Endothelial cell of umbilical vein (primary cell): ENCODE results near the gene CELF3. TPM values are rescaled to one million over a fixed set of nuclear protein-coding genes. Genes with fewer than 3 reads are reported as not detected.

ENCODE experiments used
- BruUV-seq: library from RNA; stranded (reverse); fragments of 400-500 nt; replicated peaks from 2 replicates; lab custom pipeline; 2021; lab: Mats Ljungman, UMichigan
- CTCF ChIA-PET: fragments of 300-600, 350-600 bp; sonication (Branson Sonifier 250); formaldehyde crosslinking; loops from one replicate; lab custom pipeline; 2021; ENCODE audit warnings: antibody characterized with exemption, inconsistent platforms; lab: Charles Lee
- POLR2A ChIA-PET: fragments of 300-600, 350-600 bp; sonication (Branson Sonifier 250); formaldehyde crosslinking; loops from one replicate; lab custom pipeline; 2021; ENCODE audit warnings: antibody characterized with exemption, inconsistent platforms; lab: Charles Lee
- DNase-seq: peaks from one replicate; pipeline ENCODE4 v3.0.0-alpha.2; 2011; ENCODE audit warnings: low read depth, low spot score
- FAIRE-seq: peaks from 2 replicates; lab custom pipeline; 2011; peaks lifted over from hg19 to GRCh38; lab: Jason Lieb, UNC
- H2AFZ ChIP-seq: 2 replicates; pipeline ENCODE4 v1.6.0; 2012; ENCODE audit warnings: low read depth, low read length, control low read depth, inconsistent platforms
- H3K27ac ChIP-seq: 2 replicates; pipeline ENCODE4 v1.5.1; 2011; ENCODE audit warnings: low read depth, mild to moderate bottlenecking, control low read depth, low read length, moderate library complexity; ENCODE audit not compliant: insufficient read depth
- H3K27me3 ChIP-seq, 2 experiments: 2 replicates each; pipeline versions ENCODE4 v1.6.0 to v1.6.1; 2011; ENCODE audit warnings: low read length in 2 of 2, mixed read lengths in 1 of 2; ENCODE audit not compliant: control insufficient read depth in 2 of 2, insufficient read depth in 2 of 2
- H3K36me3 ChIP-seq, 2 experiments: 2 replicates in 1 of 2; 3 replicates in 1 of 2; pipeline ENCODE4 v1.5.1; 2011; ENCODE audit warnings: low read length in 2 of 2, mild to moderate bottlenecking in 1 of 2, moderate library complexity in 1 of 2; ENCODE audit not compliant: control insufficient read depth in 2 of 2, insufficient read depth in 2 of 2; ENCODE audit errors: extremely low read depth in 1 of 2
- H3K4me1 ChIP-seq: 3 replicates; pipeline ENCODE4 v1.5.1; 2011; ENCODE audit warnings: mild to moderate bottlenecking, low read length; ENCODE audit not compliant: control insufficient read depth, insufficient read depth; ENCODE audit errors: extremely low read depth
- H3K4me2 ChIP-seq: 2 replicates; pipeline ENCODE4 v1.6.1; 2011; ENCODE audit warnings: low read length, control low read depth, mixed read lengths; ENCODE audit not compliant: insufficient read depth
- H3K4me3 ChIP-seq, 3 experiments: fragments of 200-600 bp in 1 of 3; sonication (generic), shearing (Covaris generic) in 1 of 3; replicated peaks in 1 of 3; 2 replicates each; pipeline ENCODE4 v1.5.1; 2011 to 2016; ENCODE audit warnings: control low read depth in 3 of 3, low read length in 3 of 3, mild to moderate bottlenecking in 2 of 3, inconsistent platforms in 1 of 3, low read depth in 1 of 3, moderate library complexity in 1 of 3; ENCODE audit not compliant: insufficient read depth in 1 of 3
- H3K79me2 ChIP-seq: 2 replicates; pipeline ENCODE4 v1.6.0; 2012; ENCODE audit warnings: low read length, inconsistent platforms; ENCODE audit not compliant: control insufficient read depth, insufficient read depth
- H3K9ac ChIP-seq: replicated peaks from 2 replicates; pipeline ENCODE3; 2011; ENCODE audit warnings: low read length, control low read depth; ENCODE audit not compliant: insufficient read depth; ENCODE audit errors: extremely low read depth
- H3K9me1 ChIP-seq: replicated peaks from 3 replicates; pipeline ENCODE4 v1.6.0; 2011; ENCODE audit warnings: mild to moderate bottlenecking, low read length; ENCODE audit not compliant: control insufficient read depth, insufficient read depth; ENCODE audit errors: extremely low read depth
- H3K9me3 ChIP-seq: replicated peaks from 2 replicates; pipeline ENCODE4 v1.5.1; 2012; ENCODE audit warnings: low read length, inconsistent platforms; ENCODE audit not compliant: control insufficient read depth, insufficient read depth
- H4K20me1 ChIP-seq: replicated peaks from 2 replicates; pipeline ENCODE3; 2011; ENCODE audit warnings: mild to moderate bottlenecking, low read length; ENCODE audit not compliant: control insufficient read depth, insufficient read depth; ENCODE audit errors: extremely low read depth
- EZH2 ChIP-seq: IDR thresholded peaks from 2 replicates; pipeline ENCODE4 v1.6.1; 2012; ENCODE audit warnings: borderline replicate concordance, low read depth, mild to moderate bottlenecking, moderate library complexity, low read length, inconsistent platforms; ENCODE audit not compliant: severe bottlenecking
- FOS ChIP-seq: IDR thresholded peaks from 2 replicates; pipeline ENCODE4 v1.6.1; 2011; ENCODE audit warnings: mild to moderate bottlenecking, low read length, moderate library complexity, borderline replicate concordance; ENCODE audit not compliant: insufficient read depth
- GATA2 ChIP-seq: IDR thresholded peaks from 2 replicates; pipeline ENCODE4 v1.7.0; 2011; ENCODE audit warnings: low read depth, mild to moderate bottlenecking, moderate library complexity, mixed read lengths, low read length; ENCODE audit not compliant: insufficient read length, insufficient read depth
- JUN ChIP-seq: IDR thresholded peaks from 2 replicates; pipeline ENCODE4 v1.6.1; 2011; ENCODE audit warnings: borderline replicate concordance, low read depth; ENCODE audit not compliant: insufficient read length, insufficient read depth
- MYC ChIP-seq: IDR thresholded peaks from one replicate; pipeline ENCODE4 v1.6.1; 2011; ENCODE audit warnings: mild to moderate bottlenecking, low read depth, low read length
- POLR2A ChIP-seq: IDR thresholded peaks from 2 replicates; pipeline ENCODE4 v1.6.1; 2012; ENCODE audit warnings: low read depth, mild to moderate bottlenecking, control low read depth, low read length
- POLR2AphosphoS5 ChIP-seq: IDR thresholded peaks from 2 replicates; pipeline ENCODE4 v1.6.1; 2012; ENCODE audit warnings: low read depth, mild to moderate bottlenecking, control low read depth, low read length, moderate library complexity; ENCODE audit not compliant: insufficient read depth
- dilution Hi-C: fragments of 300-500 bp; cut with MboI; formaldehyde crosslinking; loops from one replicate; pipeline ENCODE4 v1.15.0; 2019; ENCODE audit warnings: low sequenced_read_pairs; ENCODE audit not compliant: extremely low pct_ligation_motif_present
- intact Hi-C: fragments of 100-400 bp; cut with micrococcal nuclease; formaldehyde crosslinking; loops from one replicate; pipeline ENCODE4 v1.10.0; 2022
- polyA plus RNA-seq, 4 experiments: library from polyadenylated mRNA; depleted of rRNA in 3 of 4; stranded (reverse) in 3 of 4; unstranded in 1 of 4; fragments of >200 nt; gene quantifications; 2 replicates each; pipeline versions ENCODE4 v1.2.1 to v1.2.3, GENCODE V29; 2011 to 2012; ENCODE audit warnings: missing spikeins in 1 of 4
- total RNA-seq: library from RNA; stranded (reverse); gene quantifications from 2 replicates; pipeline ENCODE4 v1.2.3, GENCODE V29; 2021
- TF ChIP-seq, protein P1 (sequence below), 2 donors: IDR thresholded peaks; 1 replicate in 1 of 2; 2 replicates in 1 of 2; pipeline ENCODE4 v1.5.1; 2011; ENCODE audit warnings: low read length in 2 of 2, mild to moderate bottlenecking in 2 of 2, moderate library complexity in 2 of 2, control low read depth in 1 of 2, inconsistent platforms in 1 of 2, low read depth in 1 of 2; ENCODE audit not compliant: insufficient read depth in 1 of 2; ENCODE audit errors: extremely low read depth in 1 of 2

CELF3 gene
- total and polyA plus RNA-seq, 2 donors (not counting 3 experiments of a cell fraction or from before 2014, with no cell fraction given) = not detected

- H4K20me1 ChIP-seq = no peaks in the 10 kb centered on the region
- no peaks in the 10 kb centered on the region for H3K79me2 ChIP-seq
- TF ChIP-seq POLR2A (no peak), FOS (no peak), POLR2AphosphoS5 (no peak), JUN (no peak), EZH2 (no peak), MYC (no peak), GATA2 (no peak)
- TF ChIP-seq, protein P1, sequence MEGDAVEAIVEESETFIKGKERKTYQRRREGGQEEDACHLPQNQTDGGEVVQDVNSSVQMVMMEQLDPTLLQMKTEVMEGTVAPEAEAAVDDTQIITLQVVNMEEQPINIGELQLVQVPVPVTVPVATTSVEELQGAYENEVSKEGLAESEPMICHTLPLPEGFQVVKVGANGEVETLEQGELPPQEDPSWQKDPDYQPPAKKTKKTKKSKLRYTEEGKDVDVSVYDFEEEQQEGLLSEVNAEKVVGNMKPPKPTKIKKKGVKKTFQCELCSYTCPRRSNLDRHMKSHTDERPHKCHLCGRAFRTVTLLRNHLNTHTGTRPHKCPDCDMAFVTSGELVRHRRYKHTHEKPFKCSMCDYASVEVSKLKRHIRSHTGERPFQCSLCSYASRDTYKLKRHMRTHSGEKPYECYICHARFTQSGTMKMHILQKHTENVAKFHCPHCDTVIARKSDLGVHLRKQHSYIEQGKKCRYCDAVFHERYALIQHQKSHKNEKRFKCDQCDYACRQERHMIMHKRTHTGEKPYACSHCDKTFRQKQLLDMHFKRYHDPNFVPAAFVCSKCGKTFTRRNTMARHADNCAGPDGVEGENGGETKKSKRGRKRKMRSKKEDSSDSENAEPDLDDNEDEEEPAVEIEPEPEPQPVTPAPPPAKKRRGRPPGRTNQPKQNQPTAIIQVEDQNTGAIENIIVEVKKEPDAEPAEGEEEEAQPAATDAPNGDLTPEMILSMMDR (IDR thresholded peaks at IDR 0.05; ENCODE audit: extremely low read depth in 1 of 2, insufficient read depth in 1 of 2, low read depth in 1 of 2, low read length in 2 of 2) = no peak
- no peak overlapping the region for H3K27ac ChIP-seq
- no peak overlapping the region for H3K4me3 ChIP-seq
- dilution Hi-C loops = no loop called here
- H3K4me1 ChIP-seq = peaks cover 4% of the 10 kb centered on the region
- BruUV-seq = no TSS peak
- CTCF ChIA-PET = interaction anchor here (1.4 to 2.3 kb wide), 5 partner anchors 12 to 100 kb away, joined by 4 to 6 read pairs (median 5); no protein-coding TSS in a partner anchor
- FAIRE-seq (no peak), DNase-seq (no peak)
- no peaks in the 10 kb centered on the region for H3K9me3 ChIP-seq
- intact Hi-C loops = no loop called here
- no peak overlapping the region for H3K9ac ChIP-seq
- H3K27me3 ChIP-seq = peaks cover 57 to 69% of the 10 kb centered on the region in 2 experiments
- H2AFZ ChIP-seq = no peak overlapping the region
- H3K36me3 ChIP-seq = no peaks in the 10 kb centered on the region
- POLR2A ChIA-PET = no interaction called here
- no peak overlapping the region for H3K4me2 ChIP-seq
- H3K9me1 ChIP-seq = no peaks in the 10 kb centered on the region
Measured at GRCh38 chr1:151720554-151720953, 4.0 kb upstream of the CELF3 start.
